Right cardiac atrium (tissue), 5 donors: Measurements from ENCODE around the gene SC5D. TPM values are rescaled to one million over a fixed set of nuclear protein-coding genes. Genes with fewer than 3 reads are reported as not detected.

Source experiments
- ATAC-seq, 2 donors: fragments of 200-7000 bp; cut with Tn5 transposase; one replicate each; pipeline versions ENCODE4 v1.8.0 to v1.9.1; 2020; ENCODE audit warnings: moderate library complexity in 2 of 2, mild to moderate bottlenecking in 1 of 2
- DNase-seq, 3 donors: peaks; one replicate each; pipeline ENCODE4 v3.0.0-alpha.2; 2020
- H3K27ac ChIP-seq: one replicate; pipeline ENCODE4 v1.5.1; 2013; ENCODE audit warnings: mild to moderate bottlenecking, low read length, control low read depth, moderate library complexity
- H3K27me3 ChIP-seq: one replicate; pipeline ENCODE4 v1.6.1; 2013; ENCODE audit not compliant: control insufficient read depth, insufficient read depth
- H3K4me1 ChIP-seq: one replicate; pipeline ENCODE4 v1.6.1; 2013; ENCODE audit warnings: low read length; ENCODE audit not compliant: control insufficient read depth, insufficient read depth
- H3K4me3 ChIP-seq: one replicate; pipeline ENCODE4 v1.5.1; 2013; ENCODE audit warnings: low read length, control low read depth
- H3K9me3 ChIP-seq: one replicate; pipeline ENCODE4 v1.6.1; 2013; ENCODE audit warnings: low read length; ENCODE audit not compliant: control insufficient read depth
- WGBS: extraction: QIAGEN DNeasy Blood & Tissue Kit; methylation state at CpG from one replicate; pipeline ENCODE4 v1.1.7; 2013; 5-methylcytosine and 5-hydroxymethylcytosine counted together
- intact Hi-C, 4 donors: fragments of 100-400 bp; cut with DNase I; formaldehyde crosslinking; loops; one replicate each; pipeline versions ENCODE4 v1.11.0 to v1.14.0; 2022 to 2023
- polyA plus RNA-seq: library from polyadenylated mRNA; stranded (reverse); fragments of 200-250 nt; gene quantifications from one replicate; pipeline ENCODE4 v1.2.3, GENCODE V29; 2013
- total RNA-seq, 4 donors: library from RNA; stranded (reverse); fragmentation: NEBNext Ultra II Directional; extraction: Animal tissue kit (Norgen Biotek cat#: 25700); gene quantifications; one replicate each; pipeline ENCODE4 v1.2.1, GENCODE V29; 2021
- donor health status: healthy with polysubstance abuse.
- donor health status: DM: no; HTN: yes; CAD: no.
- donor health status: DM: no; HTN: no; CAD: no.
- donor health status: DM: no; HTN: yes; CAD: no; lungs with severe emphysema.
- donor health status: DM: yes; HTN: yes; CAD: no.

The SC5D gene
- total and polyA plus RNA-seq, 5 donors = 29.7 to 34.7 (median 30.2) TPM

DNA sequence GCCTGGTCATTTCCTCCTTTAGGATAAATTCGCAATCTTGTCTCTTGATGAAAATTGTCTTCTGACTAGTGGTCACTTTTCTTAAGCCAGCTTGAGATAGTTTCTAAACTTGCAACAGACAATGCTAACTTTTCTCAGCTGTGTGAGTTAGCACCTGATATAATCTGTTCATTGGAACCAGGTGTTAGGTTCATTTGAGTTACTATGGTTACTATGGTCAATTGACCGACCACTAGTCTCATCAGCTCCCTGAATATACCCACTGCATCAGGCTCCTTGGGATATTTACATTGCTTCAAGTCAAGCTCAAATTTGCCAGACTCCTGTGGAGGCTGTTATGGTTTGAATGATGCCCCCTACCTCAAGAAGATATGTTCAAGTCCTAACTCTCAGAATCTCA lies 54.5 kb downstream of the SC5D start:
- ATAC-seq (no peak), DNase-seq (no peak)
- no peaks in the 10 kb centered on the region for H3K27me3 ChIP-seq
- no peaks in the 10 kb centered on the region for H3K4me1 ChIP-seq
- intact Hi-C loops = no loop called here
- no peaks in the 10 kb centered on the region for H3K9me3 ChIP-seq
- WGBS = 89% methylated on average over 2 of the region's 2 CpGs
- H3K4me3 ChIP-seq = no peak overlapping the region
- H3K27ac ChIP-seq = no peak overlapping the region

DNA sequence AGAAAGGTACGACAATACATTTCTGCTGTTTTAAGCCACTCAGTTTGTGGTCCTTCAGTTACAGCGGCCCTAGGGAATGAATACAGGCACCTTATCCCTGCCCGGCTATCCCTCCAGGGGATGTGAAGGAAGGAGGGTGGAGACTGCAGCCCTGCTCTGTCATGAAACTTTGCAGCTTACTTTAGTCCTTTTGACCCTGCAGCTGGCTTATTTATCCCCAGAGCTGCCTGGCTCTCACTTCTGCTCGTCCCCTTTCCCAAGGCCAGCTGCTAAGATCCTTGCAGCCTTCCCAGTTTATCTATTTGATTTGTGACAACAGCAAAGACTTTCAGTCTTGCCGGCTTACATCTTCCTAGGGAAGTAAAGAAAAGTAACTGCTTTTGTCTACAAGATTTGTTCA lies 55.2 kb downstream of the SC5D start:
- Histone ChIP-seq H3K4me1 (peaks cover 4% of the 10 kb centered on the region), H3K4me3 (no peak overlapping the region), H3K9me3 (no peaks in the 10 kb centered on the region), H3K27ac (no peak overlapping the region), H3K27me3 (no peaks in the 10 kb centered on the region)
- intact Hi-C loops = no loop called here
- no peak for DNase-seq
- ATAC-seq = no peak
- 54% methylated on average over 5 of the region's 5 CpGs for WGBS

DNA sequence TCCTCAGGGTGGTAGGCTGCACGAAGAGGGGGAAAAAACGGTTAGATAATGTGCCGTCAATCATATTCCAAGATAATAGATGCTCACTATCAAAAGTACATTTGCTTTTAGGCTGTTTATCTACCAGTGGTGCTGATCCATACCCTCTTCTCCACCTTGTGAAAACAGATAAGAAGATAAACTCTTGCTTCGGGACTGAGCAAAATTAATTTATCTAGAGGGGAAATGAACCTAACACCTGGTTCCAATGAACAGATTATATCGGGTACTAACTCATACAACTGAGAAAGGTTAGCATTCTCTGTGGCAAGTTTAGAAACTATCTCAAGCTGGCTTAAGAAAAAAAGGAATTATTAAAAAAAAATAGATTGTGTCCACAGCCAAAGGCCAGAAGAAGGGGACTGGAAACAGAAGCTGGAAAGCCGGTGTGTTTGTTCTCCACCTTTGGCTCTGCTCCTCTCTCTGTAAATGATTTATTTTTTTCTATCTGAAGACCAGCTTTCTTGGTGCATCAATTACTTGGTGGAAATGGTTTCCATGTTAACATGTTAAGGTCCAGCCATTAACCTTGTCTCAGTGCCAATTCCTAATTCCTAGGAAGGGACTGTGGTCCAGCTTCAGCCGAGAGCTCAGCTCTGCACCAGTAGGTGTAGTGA lies 55.8 kb downstream of the SC5D start:
- DNase-seq (no peak), ATAC-seq (no peak)
- 51% methylated on average over 7 of the region's 7 CpGs for WGBS
- H3K4me3 ChIP-seq = no peak overlapping the region
- H3K9me3 ChIP-seq = no peaks in the 10 kb centered on the region
- peaks cover 7% of the 10 kb centered on the region for H3K4me1 ChIP-seq
- intact Hi-C loops = no loop called here
- no peaks in the 10 kb centered on the region for H3K27me3 ChIP-seq
- H3K27ac ChIP-seq = no peak overlapping the region

DNA sequence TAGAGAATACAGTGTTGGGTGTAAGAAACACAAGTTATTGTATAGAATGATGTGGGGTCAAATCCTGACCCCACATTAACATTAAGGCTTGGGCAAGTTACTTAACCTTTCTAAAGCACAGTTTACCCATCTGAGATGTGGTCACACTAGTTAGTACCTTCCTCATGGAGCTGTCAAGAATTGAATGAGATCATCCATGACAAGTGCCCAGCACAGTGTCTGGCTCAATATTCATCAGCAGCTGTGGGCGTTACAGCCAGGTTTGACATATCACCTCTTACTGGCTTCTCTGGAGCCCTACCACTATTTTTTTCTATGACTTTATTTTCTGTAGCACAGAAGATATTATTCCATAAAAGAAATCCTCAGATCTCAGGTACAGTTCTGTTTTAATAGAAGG lies 57.2 kb downstream of the SC5D start:
- intact Hi-C loops = no loop called here
- Histone ChIP-seq H3K9me3 (no peaks in the 10 kb centered on the region), H3K4me1 (peaks cover 7% of the 10 kb centered on the region), H3K27me3 (no peaks in the 10 kb centered on the region), H3K27ac (no peak overlapping the region), H3K4me3 (no peak overlapping the region)
- WGBS = 51% methylated on average over 1 of the region's 1 CpG
- ATAC-seq (no peak), DNase-seq (no peak)

DNA sequence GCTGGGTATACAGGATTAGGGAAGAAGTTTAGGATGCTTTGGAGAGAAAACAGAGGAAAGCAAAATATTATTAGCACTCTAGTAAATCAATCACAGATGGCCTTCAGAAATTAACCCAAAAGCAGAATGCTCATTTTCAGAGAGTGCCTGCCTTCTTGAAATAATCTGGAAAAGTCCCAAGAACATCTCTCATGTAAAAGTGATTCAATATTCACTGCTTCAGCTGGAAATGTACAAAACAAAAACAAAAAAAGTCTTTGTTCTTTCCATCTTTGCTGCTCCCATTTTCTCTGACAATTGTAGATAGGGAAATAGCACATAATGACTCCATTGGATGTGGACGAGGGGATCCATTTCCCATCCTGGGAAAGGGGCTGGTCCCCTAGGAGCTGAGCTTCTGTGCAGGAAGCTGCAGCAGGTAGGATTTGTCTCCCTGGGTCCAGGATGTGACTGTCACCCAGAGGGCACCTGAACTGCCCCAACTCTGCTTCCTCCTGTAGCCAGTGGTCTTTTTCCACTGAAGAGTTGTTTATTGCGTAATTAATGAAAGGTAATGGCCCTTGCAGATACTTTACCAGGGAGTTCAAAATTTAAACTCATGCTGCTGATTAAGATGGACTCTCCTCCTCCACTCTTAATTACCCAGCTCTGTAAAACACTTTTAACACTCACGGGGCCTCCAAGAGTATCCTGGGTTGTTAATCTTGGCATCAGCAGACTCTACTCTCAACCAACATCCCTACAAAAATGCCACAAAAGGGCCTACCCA lies 57.9 kb downstream of the SC5D start:
- Histone ChIP-seq H3K9me3 (no peaks in the 10 kb centered on the region), H3K27me3 (no peaks in the 10 kb centered on the region), H3K4me3 (no peak overlapping the region), H3K27ac (no peak overlapping the region), H3K4me1 (peaks cover 7% of the 10 kb centered on the region)
- WGBS = 48% methylated on average over 3 of the region's 3 CpGs
- DNase-seq (no peak), ATAC-seq (no peak)
- intact Hi-C loops = no loop called here

DNA sequence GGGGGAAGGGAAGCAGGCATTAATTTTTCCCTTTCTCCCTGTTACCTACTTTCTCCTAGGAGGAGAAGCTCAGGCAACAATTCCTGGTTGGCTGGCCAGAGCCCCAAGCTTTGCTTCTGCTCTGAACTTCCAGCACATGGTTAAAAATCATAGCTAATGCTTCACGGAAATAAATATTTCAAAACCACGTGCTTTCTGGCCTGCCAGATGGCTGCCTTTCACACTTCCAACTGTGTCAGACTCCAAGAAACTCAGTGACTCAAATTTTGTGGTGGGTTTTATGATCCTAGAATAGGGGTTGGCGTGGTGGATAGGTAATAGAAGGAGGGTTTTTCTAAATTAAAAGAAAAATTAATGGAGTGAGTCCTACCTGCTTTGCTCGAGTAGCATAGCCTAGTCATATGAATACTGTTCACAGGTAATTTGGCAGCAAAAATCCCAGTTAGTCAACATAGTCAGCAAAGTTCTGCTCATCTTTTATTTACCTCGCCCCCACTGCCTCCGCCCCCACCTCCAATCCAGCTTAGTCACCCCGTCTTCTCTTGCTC lies 58.6 kb downstream of the SC5D start:
- intact Hi-C loops = no loop called here
- no peak for ATAC-seq
- no peaks in the 10 kb centered on the region for H3K9me3 ChIP-seq
- no peak overlapping the region for H3K27ac ChIP-seq
- peaks cover 7% of the 10 kb centered on the region for H3K4me1 ChIP-seq
- WGBS = 66% methylated on average over 7 of the region's 7 CpGs
- DNase-seq = no peak
- no peaks in the 10 kb centered on the region for H3K27me3 ChIP-seq
- H3K4me3 ChIP-seq = no peak overlapping the region

DNA sequence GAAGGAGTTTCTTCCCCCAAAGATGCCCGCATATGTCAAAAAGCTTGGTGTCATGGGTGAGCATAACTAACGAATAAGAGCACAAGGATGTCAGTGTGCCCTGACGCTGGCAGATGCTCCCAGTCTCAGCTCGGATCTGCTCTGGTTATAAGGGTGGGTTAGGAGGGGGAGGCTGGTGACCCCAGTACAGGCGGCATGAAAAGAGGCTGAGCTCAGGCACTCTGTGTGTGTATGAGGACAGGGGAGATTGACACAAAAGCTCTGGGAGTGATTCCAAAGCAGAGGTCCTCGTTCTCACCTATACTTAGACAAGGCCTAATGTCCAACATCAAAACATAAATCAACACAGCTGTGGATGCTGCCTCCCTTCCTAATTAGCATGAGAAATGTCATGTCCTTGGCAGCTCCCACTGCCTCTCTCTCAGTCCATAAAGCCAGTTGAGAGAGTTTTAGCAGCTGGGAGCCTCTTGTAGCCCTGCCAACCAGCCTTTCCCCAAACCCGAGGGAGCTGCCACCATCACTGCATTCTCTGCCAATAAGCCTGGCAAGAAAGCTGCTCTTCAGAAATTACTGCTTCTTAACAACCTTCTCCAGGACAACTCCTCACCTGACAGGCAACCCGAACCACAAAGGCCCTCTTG lies 59.8 kb downstream of the SC5D start:
- Histone ChIP-seq H3K4me1 (peaks cover 7% of the 10 kb centered on the region), H3K27me3 (no peaks in the 10 kb centered on the region), H3K27ac (peak overlapping the region; percentile 66), H3K9me3 (no peaks in the 10 kb centered on the region), H3K4me3 (no peak overlapping the region)
- peak in 2 of 3 donors; percentile 29 to 64 for DNase-seq
- 43% methylated on average over 8 of the region's 8 CpGs for WGBS
- intact Hi-C loops = no loop called here
- peak; percentile 53 to 54 for ATAC-seq

DNA sequence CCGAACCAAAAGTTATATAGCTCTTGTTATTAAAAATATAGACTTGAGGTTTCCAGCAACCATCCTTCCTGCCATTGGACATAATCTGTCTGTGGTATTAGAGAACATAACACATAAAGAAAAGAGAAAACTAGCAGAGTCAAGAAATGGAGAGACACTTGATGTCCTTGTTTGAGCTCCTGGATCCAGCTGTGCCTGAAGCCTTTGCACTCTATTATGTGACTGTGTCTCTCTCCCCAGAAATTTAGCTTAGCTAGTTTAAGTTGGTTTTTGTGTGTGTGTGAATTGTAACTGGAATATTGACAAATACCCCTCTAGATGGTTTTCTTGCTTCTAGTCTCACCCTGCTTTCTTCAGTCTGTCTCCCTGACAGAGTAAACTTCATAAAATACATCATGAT lies 61.6 kb downstream of the SC5D start:
- Histone ChIP-seq H3K27me3 (no peaks in the 10 kb centered on the region), H3K27ac (no peak overlapping the region), H3K4me1 (peaks cover 7% of the 10 kb centered on the region), H3K9me3 (no peaks in the 10 kb centered on the region), H3K4me3 (no peak overlapping the region)
- ATAC-seq (no peak), DNase-seq (no peak)
- 94% methylated on average over 1 of the region's 1 CpG for WGBS
- intact Hi-C loops = no loop called here

DNA sequence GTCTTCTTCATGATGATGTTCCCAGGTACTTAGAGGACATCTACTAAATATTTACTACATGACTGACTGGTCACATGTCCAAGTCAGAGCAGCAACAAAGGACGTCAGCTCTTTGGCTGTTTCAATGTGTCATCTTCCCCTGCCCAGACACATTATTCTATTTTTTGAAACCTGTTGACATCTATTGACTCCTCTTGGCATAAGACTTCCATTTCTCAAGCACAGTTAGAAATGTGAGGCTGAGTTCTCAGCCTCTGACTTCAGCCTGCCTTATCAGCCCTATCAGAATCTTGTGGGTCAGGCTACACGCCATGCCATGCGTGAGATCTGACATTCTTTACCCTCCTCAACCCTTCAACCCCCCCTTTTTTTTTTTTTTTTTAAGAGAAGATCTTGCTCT lies 63.8 kb downstream of the SC5D start:
- H3K9me3 ChIP-seq = no peaks in the 10 kb centered on the region
- intact Hi-C loops = no loop called here
- 55% methylated on average over 3 of the region's 3 CpGs for WGBS

More for the DNA sequence above, 63.8 kb downstream of the SC5D start:
- H3K4me3 ChIP-seq = no peak overlapping the region
- H3K27ac ChIP-seq = peak overlapping the region; percentile 42
- ATAC-seq (peak; percentile 60 to 75), DNase-seq (no peak)
- H3K27me3 ChIP-seq = no peaks in the 10 kb centered on the region
- H3K4me1 ChIP-seq = peaks cover 8% of the 10 kb centered on the region
